Natural killer cell treated with Interleukin-12 subunit alpha and Interleukin-12 subunit beta and Interleukin-15 and Interleukin-18, amount 100 ng/mL, for 72 hours (primary cell): Measurements from ENCODE around the gene WHRN. TPM values are rescaled to one million over a fixed set of nuclear protein-coding genes. Genes with fewer than 3 reads are reported as not detected.

Experiments used
- ATAC-seq, 2 donors: fragments of 150-1000 bp; cut with Tn5 transposase in 1 of 2; sonication (Bioruptor Pico), chemical (Tn5 transposase) in 1 of 2; 2 replicates each; pipeline ENCODE4 v1.10.0; 2021
- DNase-seq: peaks from one replicate; pipeline ENCODE4 v3.0.0; 2022; ENCODE audit warnings: low spot score
- H3K27ac Mint-ChIP-seq, 2 donors: 1 replicate in 1 of 2; 2 replicates in 1 of 2; pipeline ENCODE4 v1.8.0; 2022; ENCODE audit warnings: mixed read lengths in 2 of 2, mild to moderate bottlenecking in 1 of 2, moderate library complexity in 1 of 2
- H3K27me3 Mint-ChIP-seq, 2 donors: 1 replicate in 1 of 2; 2 replicates in 1 of 2; pipeline ENCODE4 v1.8.0; 2022; ENCODE audit warnings: mixed read lengths in 2 of 2
- H3K36me3 Mint-ChIP-seq: one replicate; pipeline ENCODE4 v1.8.0; 2022; ENCODE audit warnings: mixed read lengths
- H3K4me1 Mint-ChIP-seq, 2 donors: 1 replicate in 1 of 2; 2 replicates in 1 of 2; pipeline ENCODE4 v1.8.0; 2022; ENCODE audit warnings: low read depth in 2 of 2, mixed read lengths in 2 of 2, mild to moderate bottlenecking in 1 of 2
- H3K4me3 Mint-ChIP-seq: one replicate; pipeline ENCODE4 v1.8.0; 2022; ENCODE audit warnings: mixed read lengths
- H3K9me3 Mint-ChIP-seq: 2 replicates; pipeline ENCODE4 v1.8.0; 2022; ENCODE audit warnings: mixed read lengths
- total RNA-seq, 2 donors: library from RNA; stranded (reverse); gene quantifications; one replicate each; pipeline ENCODE4 v1.2.3, GENCODE V29; 2022

The WHRN gene
- total RNA-seq, 2 donors from 2014 or later = 1.1 to 2.4 TPM

- H3K4me3 Mint-ChIP-seq = peak overlapping the region; percentile 99
- no peaks in the 10 kb centered on the region for H3K27me3 Mint-ChIP-seq
- peaks cover 62 to 64% of the 10 kb centered on the region in 2 donors for H3K4me1 Mint-ChIP-seq
- peaks cover 12% of the 10 kb centered on the region for H3K36me3 Mint-ChIP-seq
- H3K9me3 Mint-ChIP-seq = no peaks in the 10 kb centered on the region
- no peak for DNase-seq
- ATAC-seq = no peak
- H3K27ac Mint-ChIP-seq = peak overlapping the region; percentile 82 to 97
These were observed 115.5 kb downstream of the WHRN start for GRCh38 chr9:114389612-114390368.

GRCh38 chr9:114388764-114389375 is 116.4 kb downstream of the WHRN start:
- peaks cover 59 to 73% of the 10 kb centered on the region in 2 donors for H3K4me1 Mint-ChIP-seq
- no peaks in the 10 kb centered on the region for H3K9me3 Mint-ChIP-seq
- DNase-seq (peak; percentile 40), ATAC-seq (no peak)
- H3K36me3 Mint-ChIP-seq = peaks cover 15% of the 10 kb centered on the region
- H3K4me3 Mint-ChIP-seq = peak overlapping the region; percentile 99
- no peaks in the 10 kb centered on the region for H3K27me3 Mint-ChIP-seq
- peak overlapping the region; percentile 82 to 97 for H3K27ac Mint-ChIP-seq

DNA sequence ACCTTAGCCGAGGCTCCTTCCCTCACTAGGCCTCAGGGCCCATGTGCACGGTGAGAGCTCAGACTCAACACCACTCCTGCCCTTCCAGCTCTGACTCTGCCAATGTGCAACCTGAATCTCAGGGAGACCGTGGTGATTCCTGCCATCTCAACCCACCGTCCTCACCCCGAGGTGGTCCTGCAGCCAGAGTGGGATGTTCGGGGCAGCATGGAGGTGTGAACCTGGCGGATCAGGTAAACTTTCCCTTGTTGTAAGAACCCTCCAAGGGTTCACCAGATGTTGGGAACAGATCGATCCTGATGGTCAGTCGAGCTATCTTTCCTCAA is 117.0 kb downstream of the WHRN start:
- Mint-ChIP-seq H3K4me3 (peak overlapping the region; percentile 99), H3K9me3 (no peaks in the 10 kb centered on the region), H3K36me3 (peaks cover 19% of the 10 kb centered on the region), H3K27me3 (no peaks in the 10 kb centered on the region), H3K27ac (peak overlapping the region; percentile 82 to 97), H3K4me1 (peaks cover 61 to 73% of the 10 kb centered on the region in 2 donors)
- no peak for ATAC-seq
- DNase-seq = peak; percentile 38

DNA sequence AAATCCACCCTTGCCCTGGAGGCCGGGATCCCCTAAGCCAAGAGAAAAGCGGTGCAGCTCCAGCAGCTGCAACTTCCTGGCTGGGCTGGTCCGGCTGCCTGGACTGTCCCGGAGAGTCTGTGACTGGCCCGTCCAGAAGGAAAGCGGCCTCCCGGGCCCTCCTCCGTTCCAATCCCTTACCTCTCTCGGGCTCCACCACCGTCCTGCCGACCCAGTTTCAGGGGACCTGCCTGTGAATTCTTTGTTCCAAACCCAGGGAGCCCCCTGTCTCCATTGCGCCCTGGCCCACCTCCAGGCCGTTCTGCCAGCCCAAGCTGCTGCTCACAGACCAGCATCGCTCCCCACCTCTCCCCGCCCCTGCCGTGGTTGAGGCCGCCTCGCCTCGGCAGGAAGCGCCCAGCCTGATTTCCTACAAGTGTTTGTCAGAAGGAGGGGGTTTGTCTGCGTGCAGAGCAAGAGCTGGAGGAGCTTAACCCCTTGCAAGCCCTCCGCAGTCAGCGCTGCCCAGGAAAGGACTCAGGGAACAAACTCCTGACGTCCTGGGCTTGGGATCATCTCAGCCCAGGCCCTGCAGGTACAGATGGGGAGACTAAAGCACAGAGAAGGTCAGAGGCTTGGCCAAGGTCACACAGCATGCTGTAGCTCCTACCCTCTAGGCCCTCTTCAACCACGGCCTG is 117.5 kb downstream of the WHRN start, which contains the start of gene AKNA:
TSS of gene AKNA (minus strand) at position 303 of the 677 bp plus-strand sequence. CDS start 6,649 bp downstream, outside the sequence.
- H3K36me3 Mint-ChIP-seq = peaks cover 20% of the 10 kb centered on the region
- H3K4me3 Mint-ChIP-seq = peak within 1 kb of the TSS; percentile 99
- ATAC-seq (peak; percentile 53 to 54), DNase-seq (peak; percentile 89)
- peaks cover 64 to 77% of the 10 kb centered on the region in 2 donors for H3K4me1 Mint-ChIP-seq
- H3K27me3 Mint-ChIP-seq = no peaks in the 10 kb centered on the region
- peak within 1 kb of the TSS; percentile 82 to 97 for H3K27ac Mint-ChIP-seq
- no peaks in the 10 kb centered on the region for H3K9me3 Mint-ChIP-seq

GRCh38 chr9:114386886-114387679 is 118.2 kb downstream of the WHRN start:
- DNase-seq (peak; percentile 53), ATAC-seq (no peak)
- peaks cover 26% of the 10 kb centered on the region for H3K36me3 Mint-ChIP-seq
- H3K27ac Mint-ChIP-seq = peak overlapping the region; percentile 82 to 97
- H3K27me3 Mint-ChIP-seq = no peaks in the 10 kb centered on the region
- H3K4me1 Mint-ChIP-seq = peaks cover 69 to 81% of the 10 kb centered on the region in 2 donors
- peak overlapping the region; percentile 99 for H3K4me3 Mint-ChIP-seq
- no peaks in the 10 kb centered on the region for H3K9me3 Mint-ChIP-seq

DNA sequence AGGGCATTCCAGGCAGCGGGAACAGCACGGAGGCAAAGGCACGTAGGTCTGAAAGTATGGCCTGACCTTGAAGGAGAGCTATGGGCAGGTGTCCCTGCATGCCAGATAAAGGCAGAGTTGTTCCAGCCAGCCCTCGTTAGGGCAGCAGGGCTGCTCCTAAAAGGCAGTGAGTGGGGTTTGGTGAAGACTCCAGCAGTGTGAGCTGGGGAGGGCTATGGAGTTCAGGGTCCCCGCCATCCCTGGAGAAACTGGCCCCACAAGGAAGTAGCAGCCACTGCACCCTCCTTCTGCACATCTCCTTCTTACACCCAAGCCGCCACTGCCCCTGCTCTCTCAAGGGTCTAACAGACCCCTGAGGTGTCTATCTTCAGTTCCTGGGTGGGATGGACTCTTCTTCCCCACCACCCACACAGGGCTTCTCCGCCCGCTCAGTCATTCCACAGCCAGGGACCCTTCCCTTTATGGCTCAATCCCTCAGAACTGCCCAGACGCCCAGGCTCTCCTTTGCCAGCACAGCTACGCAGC is 118.8 kb downstream of the WHRN start:
- DNase-seq (peak; percentile 55), ATAC-seq (no peak)
- H3K4me1 Mint-ChIP-seq = peaks cover 73 to 87% of the 10 kb centered on the region in 2 donors
- H3K27ac Mint-ChIP-seq = peak overlapping the region; percentile 82 to 97
- H3K36me3 Mint-ChIP-seq = peaks cover 26% of the 10 kb centered on the region
- no peaks in the 10 kb centered on the region for H3K9me3 Mint-ChIP-seq
- H3K4me3 Mint-ChIP-seq = peak overlapping the region; percentile 99
- no peaks in the 10 kb centered on the region for H3K27me3 Mint-ChIP-seq

DNA sequence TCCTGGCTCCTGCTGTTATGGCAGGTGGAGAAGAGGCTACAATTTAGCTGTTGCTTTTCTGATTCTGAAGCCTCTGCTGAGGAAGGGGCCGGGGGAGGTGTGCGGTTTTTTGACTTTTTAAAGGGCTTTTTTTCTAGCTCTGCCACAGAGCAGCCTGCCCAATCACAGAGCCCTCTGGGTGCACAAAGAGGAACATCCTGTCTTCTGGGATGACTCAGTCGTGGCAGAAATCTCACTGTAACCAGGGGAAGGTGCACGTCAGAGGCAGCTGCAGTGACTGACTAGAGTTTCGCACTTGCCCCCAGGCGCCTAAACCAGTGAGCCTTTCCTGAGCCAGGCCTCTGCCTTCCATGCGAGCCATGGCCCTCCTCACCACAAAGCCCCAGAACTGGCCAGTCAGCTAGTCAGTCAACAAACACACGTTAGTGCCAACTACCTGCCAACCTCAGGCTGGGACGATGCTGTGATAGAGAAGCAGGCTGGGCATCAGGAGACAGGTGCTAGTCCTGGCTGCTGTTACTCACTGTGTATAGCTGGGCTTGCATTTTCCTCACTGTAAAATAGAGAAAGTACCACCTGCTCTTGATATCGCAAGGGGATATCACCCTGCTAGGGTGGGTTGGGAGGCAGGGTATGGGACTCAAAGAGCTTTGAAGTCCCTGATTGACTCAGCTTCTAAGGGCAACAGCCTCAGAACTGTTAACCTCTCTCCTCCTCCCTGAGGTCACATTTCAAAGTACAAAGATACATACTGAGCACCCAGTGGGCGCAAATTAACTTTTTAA is 119.7 kb downstream of the WHRN start:
- no peaks in the 10 kb centered on the region for H3K9me3 Mint-ChIP-seq
- peak overlapping the region; percentile 99 for H3K4me3 Mint-ChIP-seq
- H3K27ac Mint-ChIP-seq = peak overlapping the region; percentile 82 to 97
- H3K27me3 Mint-ChIP-seq = no peaks in the 10 kb centered on the region
- H3K36me3 Mint-ChIP-seq = peaks cover 26% of the 10 kb centered on the region
- peaks cover 67 to 83% of the 10 kb centered on the region in 2 donors for H3K4me1 Mint-ChIP-seq
- peak; percentile 95 for DNase-seq
- ATAC-seq = peak; percentile 87 to 89

DNA sequence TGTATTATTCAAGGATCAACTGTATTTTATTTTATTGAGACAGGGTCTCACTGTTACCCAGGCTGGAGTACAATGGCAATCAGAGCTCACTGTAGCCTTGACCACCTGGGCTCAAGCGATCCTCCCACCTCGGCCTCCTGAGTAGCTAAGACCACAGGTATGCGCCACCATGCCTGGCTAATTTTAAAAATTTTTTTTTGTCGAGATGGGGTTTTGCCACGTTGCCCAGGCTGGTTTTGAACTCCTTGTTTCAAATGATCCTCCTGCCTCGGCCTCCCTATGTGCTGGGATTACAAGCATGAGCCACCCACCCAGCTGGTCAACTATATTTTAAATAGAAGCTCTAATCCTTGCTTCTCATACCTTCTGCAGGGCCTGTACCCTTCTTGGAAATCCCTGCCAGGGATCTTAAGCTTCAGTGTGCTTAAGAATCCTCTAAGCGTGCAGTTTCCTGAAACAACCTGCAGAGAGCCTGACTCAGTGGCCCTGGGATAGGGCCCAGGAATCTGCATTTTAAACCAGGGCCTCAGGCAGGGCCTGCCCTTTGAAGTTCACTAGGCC is 120.4 kb downstream of the WHRN start:
- Mint-ChIP-seq H3K27ac (peak overlapping the region; percentile 82 to 97), H3K4me3 (peak overlapping the region; percentile 99), H3K27me3 (no peaks in the 10 kb centered on the region), H3K9me3 (no peaks in the 10 kb centered on the region), H3K4me1 (peaks cover 64 to 81% of the 10 kb centered on the region in 2 donors), H3K36me3 (peaks cover 30% of the 10 kb centered on the region)
- ATAC-seq = no peak
- no peak for DNase-seq

DNA sequence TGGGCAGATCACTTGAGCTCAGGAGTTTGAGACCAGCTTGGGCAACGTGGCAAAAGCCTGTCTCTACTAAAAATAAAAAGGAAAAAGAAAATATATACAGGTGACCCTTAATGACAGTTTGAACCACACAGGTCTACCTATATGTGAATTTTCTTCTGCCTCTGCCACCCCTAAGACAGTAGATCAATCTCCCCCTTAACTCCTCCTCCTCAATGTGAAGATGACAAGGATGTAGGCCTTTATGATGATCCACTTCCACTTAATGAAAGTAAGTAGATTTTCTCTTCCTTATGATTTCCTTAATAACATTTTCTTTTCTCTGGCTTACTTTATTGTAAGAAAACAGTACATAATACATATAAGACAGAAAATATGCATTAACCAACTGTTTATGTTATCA is 120.9 kb downstream of the WHRN start:
- peak overlapping the region; percentile 99 for H3K4me3 Mint-ChIP-seq
- peaks cover 31% of the 10 kb centered on the region for H3K36me3 Mint-ChIP-seq
- ATAC-seq = no peak
- H3K27ac Mint-ChIP-seq = peak overlapping the region; percentile 82 to 97
- no peaks in the 10 kb centered on the region for H3K9me3 Mint-ChIP-seq
- H3K27me3 Mint-ChIP-seq = no peaks in the 10 kb centered on the region
- peaks cover 59 to 81% of the 10 kb centered on the region in 2 donors for H3K4me1 Mint-ChIP-seq
- no peak for DNase-seq

DNA sequence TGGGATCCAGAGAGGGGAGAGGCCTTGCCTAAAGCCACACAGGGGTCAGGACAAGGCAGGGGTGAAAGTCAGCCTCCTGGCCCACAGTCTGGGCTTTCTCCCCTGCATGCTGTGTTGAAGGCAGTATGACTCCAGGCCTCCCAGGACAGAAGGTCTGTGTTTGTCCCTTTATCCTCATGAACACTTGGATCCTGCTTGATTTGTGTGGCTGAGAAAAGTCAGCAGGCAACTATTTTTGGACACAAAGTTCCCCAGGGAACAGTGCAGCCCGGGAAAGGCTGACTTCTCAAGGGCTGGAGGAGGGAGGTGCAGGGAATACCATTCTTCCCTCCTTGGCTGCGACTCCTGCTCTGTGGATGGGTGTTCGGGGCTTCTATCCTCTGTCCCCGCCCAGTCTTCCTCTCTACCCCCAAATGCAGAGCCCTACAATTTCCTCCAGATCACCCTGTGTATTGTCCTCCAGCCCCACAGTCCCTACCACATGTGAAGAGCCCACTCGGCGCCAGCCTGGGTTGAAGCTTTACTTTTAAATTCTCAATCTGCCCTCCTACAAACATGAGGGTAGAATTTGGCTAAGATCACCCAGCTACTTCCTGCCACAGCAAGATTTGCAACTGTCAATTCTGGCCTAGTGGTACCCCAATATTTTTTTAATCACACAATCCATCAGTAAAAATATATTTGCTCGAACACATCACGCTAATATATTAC is 121.6 kb downstream of the WHRN start:
- Mint-ChIP-seq H3K27me3 (no peaks in the 10 kb centered on the region), H3K4me1 (peaks cover 56 to 79% of the 10 kb centered on the region in 2 donors), H3K4me3 (peak overlapping the region; percentile 99), H3K27ac (peak overlapping the region; percentile 82 to 97), H3K9me3 (no peaks in the 10 kb centered on the region), H3K36me3 (peaks cover 34% of the 10 kb centered on the region)
- DNase-seq (peak; percentile 60), ATAC-seq (no peak)

DNA sequence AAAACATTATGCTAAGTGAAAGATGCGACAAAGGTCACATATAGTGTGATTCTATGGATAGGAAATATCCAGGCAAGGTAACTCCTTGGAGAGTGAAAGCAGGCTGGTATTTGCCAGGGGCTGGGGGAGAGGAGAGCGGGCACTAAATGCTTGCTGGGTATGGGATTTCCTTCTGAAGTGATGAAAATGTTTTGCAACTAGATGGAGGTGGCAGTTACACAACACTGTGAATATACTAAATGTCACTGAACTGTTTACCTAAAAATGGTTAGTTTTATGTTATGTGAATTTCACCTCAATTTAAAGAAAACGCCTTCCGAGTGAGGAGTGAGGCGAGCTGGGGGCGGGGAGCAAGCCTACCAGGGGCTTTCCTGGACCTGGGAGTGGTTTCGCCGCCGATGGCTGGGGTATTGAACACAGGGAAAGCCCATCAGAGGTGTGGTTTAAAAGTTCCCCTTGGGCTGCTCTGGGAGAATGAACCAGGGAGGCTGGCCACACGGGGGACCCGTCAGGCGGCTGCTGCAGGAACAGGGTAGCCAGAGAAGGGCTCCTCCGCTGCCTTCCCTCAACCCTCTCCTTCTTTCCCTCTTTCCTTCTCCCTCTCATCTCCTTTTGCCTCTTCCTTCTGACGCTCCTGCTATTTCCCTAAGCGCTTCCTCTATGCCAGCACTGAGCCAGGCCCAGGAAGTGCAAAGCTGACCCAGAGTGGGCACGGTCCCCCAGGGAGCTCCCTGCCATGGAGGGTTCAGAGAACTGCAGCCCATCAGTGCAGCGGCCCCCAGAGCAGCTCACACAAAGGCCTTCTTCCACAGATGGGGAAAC is 122.4 kb downstream of the WHRN start:
- Mint-ChIP-seq H3K4me3 (peak overlapping the region; percentile 99), H3K36me3 (peaks cover 41% of the 10 kb centered on the region), H3K4me1 (peaks cover 56 to 79% of the 10 kb centered on the region in 2 donors), H3K27ac (peak overlapping the region; percentile 82 to 97), H3K9me3 (no peaks in the 10 kb centered on the region), H3K27me3 (no peaks in the 10 kb centered on the region)
- ATAC-seq (peak; percentile 21 to 78), DNase-seq (peak; percentile 94)
